Measurements from ENCODE around the gene RAC2. TPM values are rescaled to one million over a fixed set of nuclear protein-coding genes. Genes with fewer than 3 reads are reported as not detected.

Gene RAC2
- total RNA-seq, result 26.0 and 30.2 TPM in 2 replicates

GRCh38 chr22:37244114-37244921 is at the start of gene RAC2:
RAC2 (minus strand) TSS chr22:37244269; CDS start chr22:37244148, 121 bp downstream.

GRCh38 chr22:37282385-37282677 is 38.3 kb upstream of the RAC2 start, which contains the start of gene CYTH4:
CYTH4 (plus strand) TSS chr22:37282508; CDS start chr22:37282570, 62 bp downstream.

GRCh38 chr22:37212174-37212906 is 31.7 kb downstream of the RAC2 start, which contains the start of gene SSTR3:
SSTR3 (minus strand) TSS chr22:37212477; CDS start chr22:37207803, 4,674 bp downstream.

GRCh38 chr22:37187891-37188761 is 55.9 kb downstream of the RAC2 start, which contains the start of gene C1QTNF6:
C1QTNF6 (minus strand) TSS chr22:37188247; CDS start chr22:37188213, 34 bp downstream.

Other genes starting within 250 kb of the RAC2 start
- gene TST, start 224.8 kb downstream of the RAC2 start, total RNA-seq, result 59.9 and 89.4 TPM in 2 replicates
- 227 TPM in 2 replicates for gene MPST, start 224.5 kb downstream of the RAC2 start, total RNA-seq
- 18.6 and 33.7 TPM in 2 replicates for gene KCTD17, start 192.5 kb downstream of the RAC2 start, total RNA-seq
- gene TMPRSS6, start 134.6 kb downstream of the RAC2 start, total RNA-seq, result 0.12 TPM in 1 of 2 replicates, not detected in the other
- 0.12 and 0.60 TPM in 2 replicates for gene IL2RB, start 94.4 kb downstream of the RAC2 start, total RNA-seq
- gene C1QTNF6, start 56.0 kb downstream of the RAC2 start, total RNA-seq, result 24.9 and 26.5 TPM in 2 replicates
- under 0.01 TPM in 1 of 2 replicates, not detected in the other for gene SSTR3, start 31.8 kb downstream of the RAC2 start, total RNA-seq
- gene CYTH4, start 38.2 kb upstream of the RAC2 start, total RNA-seq, result not detected in 2 replicates
- gene ELFN2, start 183.2 kb upstream of the RAC2 start, total RNA-seq, result 0.23 and 0.60 TPM in 2 replicates
- gene MFNG, start 242.1 kb upstream of the RAC2 start, total RNA-seq, result not detected in 2 replicates